HCT116 (cell line): ENCODE measurements around the gene RARS1. TPM values are rescaled to one million over a fixed set of nuclear protein-coding genes. Genes with fewer than 3 reads are reported as not detected.

ENCODE experiments used
- ATAC-seq: fragments of 200-7000 bp; cut with Tn5 transposase; 2 replicates; pipeline ENCODE4 v1.9.1; 2020; ENCODE audit warnings: mild to moderate bottlenecking, moderate library complexity
- BruUV-seq: library from RNA; stranded (reverse); fragments of 400-500 nt; replicated peaks from 2 replicates; lab custom pipeline; 2021; lab: Mats Ljungman, UMichigan
- CTCF ChIA-PET: fragments of 300-600 bp; sonication (Branson Sonifier 250); formaldehyde crosslinking; loops from one replicate; lab custom pipeline; 2021; ENCODE audit warnings: antibody characterized with exemption; lab: Charles Lee
- POLR2A ChIA-PET: fragments of 300-600, 350-600 bp; sonication (Branson Sonifier 250); formaldehyde crosslinking; loops from one replicate; lab custom pipeline; 2021; ENCODE audit warnings: antibody characterized with exemption; lab: Charles Lee
- RAD21 ChIA-PET, 2 experiments: fragments of 300-600 bp; sonication (Branson Sonifier 250); formaldehyde crosslinking; loops; one replicate each; lab custom pipeline; 2023; ENCODE audit warnings: low total read pairs in 2 of 2; ENCODE audit not compliant: uncharacterized antibody in 2 of 2, unreplicated experiment in 2 of 2, low non-redundant PET in 1 of 2; lab: Charles Lee
- DNase-seq: peaks from one replicate; pipeline ENCODE4 v3.0.0-alpha.2; 2010; ENCODE audit warnings: low read depth, low spot score
- H2AFZ ChIP-seq: fragments of 200-600 bp; shearing (Covaris generic), sonication (generic); 2 replicates; pipeline ENCODE4 v1.6.1; 2017; ENCODE audit warnings: low read depth, mixed run types, mixed read lengths, antibody characterized with exemption, low read length; ENCODE audit not compliant: poor library complexity, severe bottlenecking
- H3K27ac ChIP-seq: 2 replicates; pipeline ENCODE4 v1.5.1; 2012; ENCODE audit warnings: low read depth, low read length
- H3K27me3 ChIP-seq: fragments of 200-600 bp; sonication (generic); 2 replicates; pipeline ENCODE4 v1.6.1; 2016; ENCODE audit warnings: mixed run types, low read length, mixed read lengths; ENCODE audit not compliant: insufficient read depth
- H3K36me3 ChIP-seq, 2 experiments: fragments of 200-500 bp in 1 of 2; fragments of 200-600 bp in 1 of 2; sonication (Bioruptor generic) in 1 of 2; sonication (generic) in 1 of 2; 2 replicates each; pipeline versions ENCODE4 v1.5.1 to v1.6.1; 2014 to 2016; ENCODE audit warnings: low read length in 2 of 2, inconsistent platforms in 1 of 2, mixed read lengths in 1 of 2, mixed run types in 1 of 2; ENCODE audit not compliant: insufficient read depth in 2 of 2, control insufficient read depth in 1 of 2
- H3K4me1 ChIP-seq, 2 experiments: fragments of 200-600 bp in 1 of 2; sonication (generic) in 1 of 2; 2 replicates each; pipeline versions ENCODE4 v1.5.1 to v1.6.1; 2012 to 2017; ENCODE audit warnings: low read length in 2 of 2, inconsistent platforms in 1 of 2, mild to moderate bottlenecking in 1 of 2, mixed read lengths in 1 of 2, mixed run types in 1 of 2, moderate library complexity in 1 of 2; ENCODE audit not compliant: insufficient read depth in 2 of 2, control insufficient read depth in 1 of 2
- H3K4me2 ChIP-seq: fragments of 200-600 bp; sonication (generic); 2 replicates; pipeline ENCODE4 v1.6.1; 2017; ENCODE audit warnings: mixed run types, low read length, mixed read lengths
- H3K4me3 ChIP-seq, 2 experiments: fragments of 200-600 bp in 1 of 2; sonication (generic) in 1 of 2; replicated peaks in 1 of 2; 2 replicates each; pipeline ENCODE4 v1.5.1; 2011 to 2016; ENCODE audit warnings: low read length in 2 of 2, control low read depth in 1 of 2, low read depth in 1 of 2, mild to moderate bottlenecking in 1 of 2, mixed read lengths in 1 of 2, mixed run types in 1 of 2
- H3K79me2 ChIP-seq: fragments of 200-600 bp; sonication (generic); 2 replicates; pipeline ENCODE4 v1.6.1; 2017; ENCODE audit warnings: mild to moderate bottlenecking, mixed run types, low read length, moderate library complexity, mixed read lengths; ENCODE audit not compliant: insufficient read depth
- H3K9ac ChIP-seq: fragments of 200-600 bp; sonication (generic); 2 replicates; pipeline ENCODE4 v1.6.1; 2016; ENCODE audit warnings: low read length, mixed read lengths
- H3K9me2 ChIP-seq: fragments of 200-600 bp; sonication (generic), shearing (Covaris generic); 2 replicates; pipeline ENCODE4 v1.6.1; 2017; ENCODE audit warnings: mixed run types, mild to moderate bottlenecking, moderate library complexity; ENCODE audit not compliant: insufficient read depth
- H3K9me3 ChIP-seq, 2 experiments: fragments of 200-500 bp in 1 of 2; fragments of 200-600 bp in 1 of 2; sonication (Bioruptor generic) in 1 of 2; sonication (generic) in 1 of 2; 2 replicates each; pipeline ENCODE4 v1.6.1; 2014 to 2017; ENCODE audit warnings: low read length in 2 of 2, mixed read lengths in 2 of 2, inconsistent platforms in 1 of 2, low read depth in 1 of 2, mild to moderate bottlenecking in 1 of 2, mixed run types in 1 of 2, moderate library complexity in 1 of 2; ENCODE audit not compliant: control insufficient read depth in 1 of 2, insufficient read depth in 1 of 2
- H4K20me1 ChIP-seq: fragments of 200-600 bp; sonication (generic), shearing (Covaris generic); 2 replicates; pipeline ENCODE4 v1.6.1; 2017; ENCODE audit warnings: mixed run types, mild to moderate bottlenecking, moderate library complexity; ENCODE audit not compliant: insufficient read depth
- CBX3 ChIP-seq: IDR thresholded peaks from 2 replicates; pipeline ENCODE4 v1.6.1; 2012; ENCODE audit warnings: low read depth
- CEBPB ChIP-seq: IDR thresholded peaks from 2 replicates; pipeline ENCODE4 v1.6.1; 2012; ENCODE audit warnings: low read depth
- ELF1 ChIP-seq: IDR thresholded peaks from 2 replicates; pipeline ENCODE4 v1.6.1; 2012; ENCODE audit warnings: low read depth, borderline replicate concordance
- JUND ChIP-seq: IDR thresholded peaks from 2 replicates; pipeline ENCODE4 v1.6.1; 2012
- SRF ChIP-seq: IDR thresholded peaks from 2 replicates; pipeline ENCODE4 v1.6.1; 2012; ENCODE audit warnings: low read depth
- TCF7L2 ChIP-seq: IDR thresholded peaks from 2 replicates; pipeline ENCODE4 v1.7.0; 2011; ENCODE audit warnings: borderline replicate concordance, inconsistent platforms; ENCODE audit not compliant: insufficient read depth, insufficient read length; ENCODE audit errors: extremely low read depth
- YY1 ChIP-seq: IDR thresholded peaks from 2 replicates; pipeline ENCODE4 v1.6.1; 2011; ENCODE audit warnings: low read length, low read depth, moderate library complexity, mild to moderate bottlenecking; ENCODE audit not compliant: insufficient replicate concordance; ENCODE audit errors: extremely low read depth
- intact Hi-C: fragments of 100-400 bp; cut with micrococcal nuclease; formaldehyde crosslinking; loops from 2 replicates; pipeline ENCODE4 v1.10.0; 2022
- total RNA-seq: library from RNA; stranded (reverse); gene quantifications from one replicate; pipeline ENCODE4 v1.2.1, GENCODE V29; 2021; ENCODE audit not compliant: unreplicated experiment
- TF ChIP-seq, protein P1 (sequence below): IDR thresholded peaks from 2 replicates; pipeline ENCODE4 v1.6.1; 2011; ENCODE audit warnings: mild to moderate bottlenecking, low read length, moderate library complexity; ENCODE audit not compliant: insufficient replicate concordance; ENCODE audit errors: extremely low read depth
- TF ChIP-seq, protein P2 (sequence below), 3 experiments: fragments of 200-600 bp in 1 of 3; sonication (generic) in 1 of 3; IDR thresholded peaks in 2 of 3; conservative IDR thresholded peaks in 1 of 3; 2 replicates each; pipeline ENCODE4 v1.5.1; 2012 to 2017; ENCODE audit warnings: low read depth in 2 of 3, low read length in 2 of 3, antibody characterized with exemption in 1 of 3, borderline replicate concordance in 1 of 3, control low read depth in 1 of 3, mild to moderate bottlenecking in 1 of 3, mixed read lengths in 1 of 3, mixed run types in 1 of 3, moderate library complexity in 1 of 3; ENCODE audit not compliant: insufficient read depth in 1 of 3

The RARS1 gene
- total RNA-seq, 1 experiment from 2014 or later, result 122 TPM

DNA sequence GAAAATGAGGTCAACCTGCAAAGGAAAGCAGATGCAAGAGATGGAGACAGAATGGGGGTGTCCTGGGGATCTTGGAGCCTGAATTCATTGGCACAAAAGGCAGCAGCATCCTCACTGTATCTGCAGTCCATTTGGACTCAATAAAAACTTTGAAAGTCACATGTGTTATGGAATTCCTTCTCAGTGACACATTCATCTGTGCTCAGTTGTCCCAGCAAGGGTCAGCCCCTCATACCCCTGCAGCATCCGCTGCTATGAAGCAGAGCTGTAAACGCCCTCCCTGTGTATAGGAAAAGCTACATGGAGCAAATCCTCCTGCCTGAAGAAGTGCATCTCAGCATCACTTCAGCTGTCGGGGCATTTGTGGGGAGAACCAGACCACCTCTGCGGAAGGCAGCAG, 14.5 kb upstream of the RARS1 start:
- intact Hi-C loops, result no loop called here
- H3K4me2 ChIP-seq, result no peak overlapping the region
- no peak overlapping the region for H2AFZ ChIP-seq
- ATAC-seq, result no peak
- no peaks in the 10 kb centered on the region for H3K9me3 ChIP-seq
- TF ChIP-seq, protein P1, sequence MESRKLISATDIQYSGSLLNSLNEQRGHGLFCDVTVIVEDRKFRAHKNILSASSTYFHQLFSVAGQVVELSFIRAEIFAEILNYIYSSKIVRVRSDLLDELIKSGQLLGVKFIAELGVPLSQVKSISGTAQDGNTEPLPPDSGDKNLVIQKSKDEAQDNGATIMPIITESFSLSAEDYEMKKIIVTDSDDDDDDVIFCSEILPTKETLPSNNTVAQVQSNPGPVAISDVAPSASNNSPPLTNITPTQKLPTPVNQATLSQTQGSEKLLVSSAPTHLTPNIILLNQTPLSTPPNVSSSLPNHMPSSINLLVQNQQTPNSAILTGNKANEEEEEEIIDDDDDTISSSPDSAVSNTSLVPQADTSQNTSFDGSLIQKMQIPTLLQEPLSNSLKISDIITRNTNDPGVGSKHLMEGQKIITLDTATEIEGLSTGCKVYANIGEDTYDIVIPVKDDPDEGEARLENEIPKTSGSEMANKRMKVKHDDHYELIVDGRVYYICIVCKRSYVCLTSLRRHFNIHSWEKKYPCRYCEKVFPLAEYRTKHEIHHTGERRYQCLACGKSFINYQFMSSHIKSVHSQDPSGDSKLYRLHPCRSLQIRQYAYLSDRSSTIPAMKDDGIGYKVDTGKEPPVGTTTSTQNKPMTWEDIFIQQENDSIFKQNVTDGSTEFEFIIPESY, result no peak
- no peak for TF ChIP-seq CEBPB
- TF ChIP-seq YY1, result no peak
- no peak for TF ChIP-seq JUND
- no peak for TF ChIP-seq ELF1
- no peak for TF ChIP-seq CBX3
- no peak for TF ChIP-seq TCF7L2
- TF ChIP-seq, protein P2, sequence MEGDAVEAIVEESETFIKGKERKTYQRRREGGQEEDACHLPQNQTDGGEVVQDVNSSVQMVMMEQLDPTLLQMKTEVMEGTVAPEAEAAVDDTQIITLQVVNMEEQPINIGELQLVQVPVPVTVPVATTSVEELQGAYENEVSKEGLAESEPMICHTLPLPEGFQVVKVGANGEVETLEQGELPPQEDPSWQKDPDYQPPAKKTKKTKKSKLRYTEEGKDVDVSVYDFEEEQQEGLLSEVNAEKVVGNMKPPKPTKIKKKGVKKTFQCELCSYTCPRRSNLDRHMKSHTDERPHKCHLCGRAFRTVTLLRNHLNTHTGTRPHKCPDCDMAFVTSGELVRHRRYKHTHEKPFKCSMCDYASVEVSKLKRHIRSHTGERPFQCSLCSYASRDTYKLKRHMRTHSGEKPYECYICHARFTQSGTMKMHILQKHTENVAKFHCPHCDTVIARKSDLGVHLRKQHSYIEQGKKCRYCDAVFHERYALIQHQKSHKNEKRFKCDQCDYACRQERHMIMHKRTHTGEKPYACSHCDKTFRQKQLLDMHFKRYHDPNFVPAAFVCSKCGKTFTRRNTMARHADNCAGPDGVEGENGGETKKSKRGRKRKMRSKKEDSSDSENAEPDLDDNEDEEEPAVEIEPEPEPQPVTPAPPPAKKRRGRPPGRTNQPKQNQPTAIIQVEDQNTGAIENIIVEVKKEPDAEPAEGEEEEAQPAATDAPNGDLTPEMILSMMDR (IDR thresholded peaks at IDR 0.05 in 2 of 3, conservative IDR thresholded peaks at IDR 0.05 in 1 of 3; ENCODE audit: borderline replicate concordance in 1 of 3, insufficient read depth in 1 of 3, low read depth in 2 of 3, low read length in 2 of 3), result no peak
- TF ChIP-seq SRF, result no peak
- ChIA-PET RAD21 (no interaction called here), POLR2A (no interaction called here), CTCF (no interaction called here)
- no peaks in the 10 kb centered on the region for H3K79me2 ChIP-seq
- no peak for DNase-seq
- H3K27me3 ChIP-seq, result no peaks in the 10 kb centered on the region
- H3K36me3 ChIP-seq, result peaks cover 7 to 15% of the 10 kb centered on the region in 2 experiments; a peak in 2 of 4 replicates
- H4K20me1 ChIP-seq, result no peaks in the 10 kb centered on the region
- H3K9me2 ChIP-seq, result no peaks in the 10 kb centered on the region
- no peak overlapping the region for H3K4me3 ChIP-seq
- 0 out of 4 replicates have a peak, but pooled peaks cover 0 to 6% of the 10 kb centered on the region in 2 experiments for H3K4me1 ChIP-seq
- no peak overlapping the region for H3K9ac ChIP-seq
- H3K27ac ChIP-seq, result no peak overlapping the region
- BruUV-seq, result no TSS peak
